Fibroblast of gingiva (primary cell): ENCODE measurements around the gene TIAM1.
A peak's percentile ranks its signal among the peaks of the same experiment; 100 is the strongest.

Source experiments
- DNase-seq: peaks from one replicate; pipeline ENCODE4 v3.0.0-alpha.2; 2011; ENCODE audit warnings: low read depth

TIAM1 gene

DNA sequence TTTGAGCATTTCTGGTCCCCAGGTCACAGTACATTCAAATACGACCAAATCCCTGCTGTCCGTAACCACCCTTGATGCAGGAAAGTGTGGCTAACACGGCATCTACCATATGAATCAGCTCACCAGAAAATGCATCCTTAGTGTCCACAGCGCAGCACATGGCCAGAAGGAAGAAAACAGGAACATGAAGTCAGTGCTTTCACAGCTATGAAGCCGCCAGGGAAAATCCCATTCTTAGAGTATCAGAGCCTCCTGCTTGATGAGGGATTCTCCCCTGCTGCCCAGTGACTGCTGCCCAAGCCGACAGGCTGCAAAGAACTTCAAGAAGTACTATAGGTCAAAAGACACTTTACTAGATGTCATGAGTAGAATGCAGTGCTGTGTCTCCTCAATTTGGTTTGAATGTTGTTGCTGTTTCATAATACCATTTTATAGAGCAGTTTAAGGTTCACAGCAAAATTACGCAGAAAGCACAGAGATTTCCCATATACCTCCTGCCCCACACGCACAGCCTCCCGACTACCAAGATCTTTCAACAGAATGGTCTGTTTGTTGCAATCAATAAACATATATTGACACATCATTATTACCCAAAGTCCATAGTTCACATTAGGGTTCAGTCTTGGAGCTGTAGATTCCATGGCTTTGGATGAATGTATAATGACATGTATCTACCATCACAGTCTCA, 14.5 kb downstream of the TIAM1 start:
- no peak for DNase-seq

DNA sequence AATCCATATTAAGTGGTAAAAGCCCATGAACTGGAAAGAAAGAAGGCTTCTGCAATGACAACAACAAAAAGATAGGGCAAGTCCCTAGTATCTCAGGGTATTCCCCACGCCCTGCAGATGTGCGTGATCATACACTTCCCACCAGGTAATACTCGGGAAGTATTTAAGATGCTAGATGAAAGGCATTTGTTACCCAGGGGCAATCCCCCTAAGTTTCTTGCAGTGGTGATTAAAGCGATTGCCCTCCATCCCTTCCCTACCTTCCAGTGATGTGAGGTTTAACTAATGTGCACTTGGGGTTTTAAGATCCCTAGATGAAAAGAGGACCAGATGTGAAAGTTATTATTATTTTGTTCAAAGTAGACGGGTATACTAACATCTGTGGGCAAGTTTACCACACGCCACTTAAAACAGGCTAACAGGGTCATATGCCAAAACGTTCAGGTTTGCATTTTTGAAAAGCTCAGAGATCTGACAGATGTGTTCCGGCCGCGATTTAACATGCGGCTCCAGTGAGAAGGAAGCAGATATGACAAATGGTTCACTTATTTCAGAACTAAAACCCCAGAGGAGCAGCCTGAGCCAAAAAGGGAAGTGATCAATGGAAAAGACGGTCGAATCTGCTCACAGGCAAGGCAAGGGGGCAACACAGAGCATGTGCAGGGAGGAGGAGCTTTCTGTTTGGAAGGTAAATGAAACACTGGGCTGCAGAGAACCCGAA, 17.4 kb downstream of the TIAM1 start:
- DNase-seq, result no peak

DNA sequence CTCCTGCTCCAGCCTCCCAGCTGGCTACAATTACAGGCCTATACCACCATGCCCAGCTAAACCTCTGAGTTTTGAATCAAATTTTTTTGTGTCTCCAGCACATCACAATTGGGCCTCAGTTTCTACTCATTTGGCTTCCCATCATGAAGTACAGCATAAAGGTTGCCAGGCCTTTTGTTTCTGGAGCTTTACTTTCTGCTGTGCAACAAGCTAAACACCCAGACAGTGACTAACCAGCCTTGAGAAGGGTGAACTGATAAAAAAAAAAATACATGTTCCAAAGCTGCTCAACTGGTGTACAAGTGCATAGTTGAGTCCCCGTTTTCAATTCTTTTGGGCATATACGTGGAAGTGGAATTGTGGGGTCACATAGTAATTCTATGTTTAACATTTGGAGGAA, 25.1 kb downstream of the TIAM1 start:
- no peak for DNase-seq

DNA sequence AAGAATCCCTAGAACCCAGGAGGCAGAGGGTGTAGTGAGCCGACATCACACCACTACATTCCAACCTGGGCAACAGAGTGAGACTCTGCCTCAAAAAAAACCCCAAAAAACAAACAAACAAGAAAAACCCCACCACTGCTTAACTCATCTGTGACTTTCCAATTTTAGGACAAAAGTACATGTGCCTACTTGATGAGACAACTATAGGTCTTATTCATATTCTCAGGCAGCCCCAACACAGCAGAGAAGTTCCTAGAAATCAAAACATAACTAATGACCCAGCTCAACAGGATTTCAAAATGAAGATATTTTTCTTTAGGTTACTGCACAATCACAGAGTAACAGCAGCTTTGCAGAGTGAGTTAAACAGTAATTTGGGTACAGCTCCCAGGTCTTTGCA, 26.4 kb downstream of the TIAM1 start:
- no peak for DNase-seq

DNA sequence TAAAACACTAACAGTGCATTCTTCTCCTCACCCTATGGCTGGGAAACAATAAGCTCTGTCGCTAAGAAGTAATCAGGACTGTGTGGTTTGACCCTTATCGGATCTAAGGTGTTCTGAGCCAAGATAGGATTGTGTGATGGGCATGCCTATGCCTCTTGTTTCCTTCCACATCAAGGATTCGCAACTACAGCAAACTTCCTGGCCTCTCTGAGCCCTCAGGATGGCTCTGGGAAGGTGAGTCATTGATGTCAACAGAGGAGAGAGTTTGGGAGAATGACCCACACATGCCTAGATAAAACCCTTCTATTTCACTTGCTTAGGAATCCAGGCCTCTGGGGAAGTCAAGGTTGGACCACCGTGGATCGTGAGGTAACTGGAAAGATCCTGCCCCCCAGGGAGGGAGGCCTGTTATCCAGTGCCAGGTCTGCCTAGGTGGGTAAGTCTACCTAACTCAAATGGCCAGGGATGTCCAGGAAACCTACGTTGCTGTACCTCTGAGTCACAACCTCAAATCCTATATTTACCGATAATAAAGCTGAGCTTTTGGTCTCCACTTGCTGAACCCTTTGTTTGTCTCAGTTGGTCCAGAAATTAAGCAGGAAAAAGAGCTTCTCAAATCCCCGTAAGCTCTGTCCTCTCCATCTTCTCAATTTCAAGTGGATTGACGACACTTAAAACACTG, 27.4 kb downstream of the TIAM1 start:
- no peak for DNase-seq

DNA sequence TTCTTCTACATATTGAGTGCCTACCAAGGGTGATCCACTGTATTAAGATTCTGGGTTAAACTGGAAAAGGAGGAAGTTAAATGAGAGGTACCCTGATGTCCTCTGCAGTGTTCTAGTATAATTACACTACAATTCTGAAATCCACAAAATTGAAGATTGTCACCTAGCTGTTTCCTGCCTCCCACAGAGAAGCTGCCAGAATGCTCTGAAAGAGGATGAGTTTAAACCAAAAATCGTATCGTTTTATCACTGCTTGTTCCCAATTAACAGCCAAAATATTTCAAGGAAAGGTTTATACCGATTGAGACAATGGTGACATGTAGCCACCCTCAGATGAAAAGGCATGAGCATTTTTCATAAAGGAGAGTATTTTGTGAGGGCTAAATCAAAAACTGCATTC, 28.0 kb downstream of the TIAM1 start:
- no peak for DNase-seq

DNA sequence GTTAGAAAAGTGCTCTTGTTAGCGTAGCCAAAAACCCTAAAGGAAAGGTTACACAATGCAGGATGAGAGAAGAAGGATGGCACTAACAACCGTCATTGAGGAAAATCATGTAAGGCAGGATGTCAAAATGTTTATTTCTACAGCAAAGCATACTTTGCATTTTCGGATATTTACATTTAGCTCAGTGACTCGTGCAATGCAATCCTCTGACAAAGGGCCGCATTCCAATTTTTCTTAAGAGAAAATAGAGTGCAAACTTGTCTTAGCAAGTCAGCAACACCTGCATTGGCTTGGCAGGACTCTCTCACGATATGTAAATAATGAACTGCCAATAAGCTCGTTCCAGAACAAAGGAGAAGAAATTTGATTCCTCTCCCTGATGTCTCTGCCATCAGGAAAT, 33.3 kb downstream of the TIAM1 start:
- DNase-seq, result peak; percentile 19

DNA sequence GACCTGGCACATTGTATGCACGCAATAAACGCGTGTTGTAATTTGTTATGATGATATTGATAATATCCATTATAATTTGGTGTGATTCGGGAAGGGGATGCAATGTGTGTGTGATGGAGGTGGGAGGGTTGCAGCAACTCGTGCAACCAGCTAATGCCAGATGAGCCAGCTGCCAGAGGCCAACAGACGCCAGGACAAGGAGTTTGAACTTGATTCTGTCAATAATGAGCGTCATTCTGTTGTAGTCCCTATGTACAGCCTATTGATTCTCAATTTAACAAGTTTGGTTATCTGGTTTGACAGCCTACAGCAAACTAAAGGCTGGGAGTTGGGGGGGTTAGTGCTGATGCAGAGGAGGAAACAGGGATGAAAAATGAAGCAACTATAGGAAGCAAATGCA, 35.5 kb downstream of the TIAM1 start:
- no peak for DNase-seq

DNA sequence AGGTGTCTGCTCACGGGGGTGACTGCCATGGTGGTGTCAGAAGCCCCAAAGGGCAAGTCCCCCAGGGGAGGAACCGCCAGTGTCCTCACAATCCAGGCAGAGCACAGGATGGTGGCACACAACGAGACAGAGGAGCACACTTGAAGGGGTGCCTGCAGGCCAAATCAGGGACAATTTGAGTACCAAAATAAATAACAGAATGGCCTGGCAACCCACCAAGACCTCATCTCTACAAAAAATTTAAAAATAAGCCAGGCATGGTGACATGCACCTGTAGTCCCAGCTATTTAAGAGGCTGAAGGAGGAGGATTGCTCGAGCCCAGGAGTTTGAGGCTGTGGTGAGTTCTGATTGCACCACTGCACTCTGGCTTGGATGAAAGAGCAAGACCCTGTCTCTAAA, 38.2 kb downstream of the TIAM1 start:
- DNase-seq, result no peak

DNA sequence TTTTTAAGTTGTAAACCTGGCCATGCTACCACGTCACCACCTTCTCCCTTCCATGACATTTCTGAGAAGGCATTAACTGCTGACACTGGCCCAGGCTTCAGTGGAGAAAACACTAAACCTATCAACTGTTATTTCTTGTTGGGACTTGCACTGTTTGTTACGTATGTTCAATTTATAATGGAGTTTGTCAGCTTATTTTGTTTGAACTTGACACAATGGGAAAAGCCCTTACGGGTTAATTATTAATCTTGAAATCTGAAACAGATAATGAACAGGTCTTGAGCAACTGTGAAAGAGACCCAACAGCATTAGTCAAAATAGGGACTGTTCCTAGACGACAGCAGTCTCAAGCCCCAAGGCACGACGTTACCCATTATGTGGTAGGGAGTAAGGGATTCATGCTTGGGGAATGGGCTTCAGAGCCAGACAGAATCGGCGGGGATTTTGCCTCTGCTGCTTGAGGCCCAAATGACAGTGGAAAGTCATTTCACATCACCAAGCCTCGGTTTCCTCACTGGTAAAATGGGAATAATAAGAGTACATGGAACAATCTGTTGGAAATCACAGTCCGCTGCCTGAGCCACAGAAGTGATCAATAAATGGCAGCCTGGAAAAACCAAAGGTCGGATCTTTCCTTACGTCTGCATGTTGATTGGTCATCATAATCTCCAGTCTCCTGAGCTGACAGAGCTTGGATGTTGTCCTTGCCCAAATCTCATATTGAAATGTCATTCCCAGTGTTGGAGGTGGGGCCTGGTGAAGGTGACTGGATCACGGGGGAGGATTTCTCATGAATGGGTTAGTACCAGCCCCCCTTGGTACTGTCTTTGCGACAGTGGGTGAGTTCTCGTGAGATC, 44.5 kb downstream of the TIAM1 start:
- no peak for DNase-seq

DNA sequence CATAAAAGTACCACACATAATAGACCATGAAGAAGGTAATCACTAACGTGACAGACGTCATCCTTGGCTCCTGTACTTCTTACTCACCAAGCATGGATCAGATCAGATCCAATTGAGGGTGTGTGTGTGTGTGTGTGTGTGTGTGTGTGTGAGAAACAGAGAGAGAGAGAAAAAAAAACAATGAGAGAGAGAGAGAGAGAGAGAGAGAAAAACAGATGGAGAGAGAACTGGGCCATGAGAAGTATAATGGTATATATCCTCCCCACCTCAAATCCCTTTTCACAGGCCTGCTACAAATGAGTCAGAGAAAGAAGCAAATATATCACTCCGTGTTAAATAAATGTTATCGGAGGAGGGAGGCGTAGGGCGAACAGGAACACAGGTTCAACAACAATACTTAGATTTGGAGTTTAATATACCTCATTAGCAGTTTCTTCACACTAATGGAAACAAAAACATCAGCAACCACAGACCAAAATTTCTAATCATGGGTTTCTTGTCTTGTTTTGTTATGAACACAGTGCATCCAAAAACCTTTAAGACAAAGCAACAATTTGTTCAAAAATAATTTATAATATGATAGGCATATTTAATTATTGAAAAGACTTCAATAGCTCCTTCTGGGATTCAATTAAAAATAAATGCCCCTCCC, 45.3 kb downstream of the TIAM1 start:
- no peak for DNase-seq

DNA sequence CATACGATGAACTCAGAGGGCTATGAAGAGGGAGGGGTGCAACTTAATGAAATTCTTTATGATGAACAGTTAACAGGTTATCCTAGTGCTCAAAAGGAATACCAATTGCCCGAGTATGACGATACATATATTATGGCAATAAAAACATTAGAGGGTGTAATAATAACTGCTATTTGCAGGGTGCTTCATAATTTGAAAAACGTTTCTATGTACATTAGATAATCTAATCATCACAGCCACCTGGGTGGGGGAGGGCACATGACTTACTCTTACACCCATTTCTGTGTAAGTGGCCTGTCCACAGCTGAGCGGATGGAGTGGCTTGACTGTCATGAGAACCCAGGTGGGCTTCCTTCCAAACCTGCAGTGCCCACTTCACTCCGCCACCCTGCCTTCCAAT, 46.3 kb downstream of the TIAM1 start:
- no peak for DNase-seq

DNA sequence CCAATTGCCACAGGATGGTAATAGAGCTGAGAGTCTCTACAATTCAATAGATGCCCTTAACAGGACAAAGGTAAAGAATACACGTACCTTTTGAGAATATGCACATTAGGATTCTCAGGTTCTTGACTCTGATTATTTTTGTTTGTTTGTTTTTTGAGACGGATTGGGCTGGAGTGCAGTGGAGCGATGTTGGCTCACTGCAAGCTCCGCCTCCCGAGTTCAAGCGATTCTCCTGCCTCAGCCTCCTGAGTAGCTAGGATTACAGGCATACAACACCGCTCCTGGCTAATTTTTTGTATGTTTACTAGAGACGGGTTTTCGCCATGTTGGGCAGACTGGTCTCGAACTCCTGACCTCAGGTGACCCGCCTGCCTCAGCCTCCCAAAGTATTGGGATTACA, 48.4 kb downstream of the TIAM1 start:
- DNase-seq, result no peak

DNA sequence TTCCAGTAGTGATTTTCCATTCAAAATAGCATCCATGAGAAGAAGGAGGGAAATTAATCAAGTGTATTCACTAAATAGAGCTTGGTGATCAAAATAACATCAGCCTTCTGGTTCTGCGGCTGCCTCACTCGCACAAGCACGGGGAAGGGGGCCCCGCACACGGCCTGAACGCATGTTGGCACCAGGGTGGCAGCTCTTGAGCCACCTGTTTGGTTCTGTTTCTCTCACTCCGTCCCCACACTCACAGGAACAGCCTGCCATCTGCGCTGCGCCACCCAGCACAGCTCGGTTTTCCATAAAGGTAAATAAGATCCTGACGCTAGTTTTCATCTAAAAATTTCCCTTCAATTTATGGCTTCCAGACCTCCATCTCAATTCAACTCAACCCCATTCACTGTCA, 49.4 kb downstream of the TIAM1 start:
- DNase-seq, result no peak

DNA sequence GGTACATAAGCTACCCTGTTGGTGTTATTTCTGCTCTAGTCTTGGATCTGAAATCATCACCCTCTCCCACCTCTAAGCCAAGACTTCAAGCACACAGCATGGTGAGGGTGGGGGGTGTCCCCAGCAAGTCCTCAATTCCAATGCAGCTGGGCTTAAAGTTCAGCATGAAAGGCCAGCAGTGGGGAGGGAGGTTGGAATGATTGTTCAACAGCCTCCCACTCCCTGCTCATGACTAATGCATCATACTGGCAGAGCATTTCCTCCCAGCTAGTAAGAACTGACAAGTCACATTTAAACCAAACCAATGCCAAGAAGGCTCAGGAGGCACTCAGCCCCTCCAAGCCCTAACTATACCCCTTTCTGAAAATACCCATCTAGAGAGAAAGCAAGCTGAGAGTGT, 50.1 kb downstream of the TIAM1 start:
- DNase-seq, result peak; percentile 66

DNA sequence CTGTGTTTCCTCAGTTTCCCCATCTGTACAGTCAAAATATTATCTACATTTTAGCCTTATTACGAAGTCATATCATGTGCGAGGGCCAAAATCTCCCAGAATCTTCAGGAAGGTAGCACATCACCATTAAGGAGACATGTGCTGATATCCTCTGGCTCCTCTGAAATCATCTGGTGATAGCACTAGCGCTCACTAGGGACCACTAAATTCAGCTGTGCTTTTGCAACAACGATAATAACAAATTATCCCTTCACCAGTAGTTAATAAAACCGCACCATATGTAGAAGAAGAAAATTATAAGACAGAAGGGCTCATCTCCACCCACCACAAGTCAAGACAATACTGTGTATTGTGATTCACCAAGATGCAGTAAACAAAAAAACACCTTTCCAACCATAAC, 53.3 kb downstream of the TIAM1 start:
- no peak for DNase-seq

DNA sequence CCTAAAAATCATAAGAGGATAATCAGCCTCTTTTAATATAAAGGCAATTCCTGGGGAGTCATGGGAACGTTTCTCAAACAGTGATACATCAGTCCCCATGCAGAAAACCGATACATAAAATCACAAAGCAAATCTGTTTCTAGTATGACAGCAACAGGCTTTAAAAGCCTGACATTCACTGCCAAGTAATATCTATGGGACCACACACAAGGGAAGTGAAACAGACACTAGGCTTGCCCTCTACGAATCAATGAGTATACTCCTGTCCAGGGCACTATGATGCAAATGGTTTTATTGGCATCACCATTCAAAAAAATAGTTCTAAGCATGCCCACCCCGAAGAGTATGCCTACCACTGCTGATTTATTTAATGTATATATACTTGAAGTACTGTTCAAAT, 54.4 kb downstream of the TIAM1 start:
- DNase-seq, result no peak

DNA sequence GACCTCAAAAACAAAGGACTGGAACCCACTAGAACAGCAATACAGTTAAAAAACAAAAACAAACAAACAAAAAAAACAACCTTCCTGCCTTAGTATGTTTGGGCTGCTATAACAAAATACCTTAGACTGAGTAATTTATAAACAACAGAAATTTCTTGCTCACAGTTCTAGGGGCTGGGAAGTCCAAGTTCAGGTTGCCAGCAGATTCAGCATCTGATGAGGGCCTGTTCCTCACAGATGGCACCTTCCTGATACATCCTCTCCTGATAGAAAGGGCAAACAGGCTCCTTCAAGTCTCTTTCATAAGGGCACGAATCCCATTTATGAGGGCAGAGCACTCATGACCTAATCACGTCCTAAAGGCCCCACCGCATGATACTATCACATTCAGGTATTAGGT, 55.9 kb downstream of the TIAM1 start:
- DNase-seq, result no peak

DNA sequence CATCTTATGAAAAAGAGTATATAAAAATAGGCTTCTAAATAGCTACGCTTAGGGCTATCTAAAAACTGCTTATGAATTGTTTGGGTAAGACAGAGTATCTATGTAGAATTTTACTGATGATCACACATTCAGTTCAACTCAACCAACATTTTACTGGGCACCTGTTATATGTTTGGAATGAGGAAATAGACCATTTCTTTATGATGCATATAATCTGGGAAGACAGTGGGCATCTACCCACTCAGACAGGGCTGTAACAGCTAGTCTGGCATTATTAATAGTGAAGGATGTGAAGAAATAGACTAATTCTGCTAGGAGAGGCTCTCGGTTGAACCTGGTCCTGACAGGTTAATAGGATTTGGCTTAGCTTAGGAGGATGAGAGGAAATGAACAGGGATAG, 56.9 kb downstream of the TIAM1 start:
- DNase-seq, result no peak

DNA sequence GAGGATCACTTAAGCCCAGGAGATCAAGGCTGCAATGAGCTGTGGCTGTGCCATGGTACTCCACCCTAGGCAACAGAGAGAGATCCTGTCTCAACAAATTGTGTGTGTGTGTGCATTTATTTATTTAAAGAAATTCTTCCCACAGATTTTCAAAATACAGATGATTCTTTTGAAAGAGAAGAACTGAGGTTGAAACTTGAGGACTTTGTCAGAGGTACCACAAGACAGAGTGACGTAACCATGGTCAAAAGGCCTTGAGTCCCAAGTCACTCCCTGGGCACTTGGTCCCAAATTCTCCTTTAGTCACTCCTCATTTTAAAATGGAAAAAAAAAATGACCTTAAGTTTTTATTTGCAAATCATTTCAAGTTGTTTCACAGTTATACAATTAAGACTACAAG, 57.4 kb downstream of the TIAM1 start:
- no peak for DNase-seq

DNA sequence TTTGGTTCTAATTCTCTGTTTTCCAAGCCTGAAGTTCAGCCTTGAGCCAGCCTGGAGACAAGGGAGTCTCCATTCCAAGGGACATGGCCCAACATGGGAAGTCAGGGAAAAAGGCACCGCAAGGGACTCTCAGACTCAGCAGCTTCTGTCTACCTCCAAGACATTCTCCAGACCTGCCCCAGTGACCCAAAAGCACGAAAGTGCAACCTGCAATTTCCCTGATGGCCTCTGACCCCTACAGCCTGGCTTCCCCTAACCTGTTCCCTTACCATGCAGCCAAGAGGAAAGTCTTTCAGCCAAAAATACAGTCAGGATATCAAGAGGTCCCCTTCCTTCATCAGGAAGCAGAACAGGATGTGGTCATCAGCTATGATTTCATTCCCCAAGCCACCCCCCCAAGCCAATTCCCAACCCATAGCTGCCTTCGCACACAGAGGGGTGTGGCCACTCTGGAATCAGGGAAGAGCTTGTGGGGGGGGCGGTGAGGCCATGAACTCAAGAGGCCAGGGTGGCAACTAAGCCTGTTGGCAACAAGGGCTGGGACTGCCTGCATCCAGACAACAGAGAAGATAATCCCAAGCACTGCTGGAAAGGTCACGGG, 59.2 kb downstream of the TIAM1 start:
- DNase-seq, result no peak

DNA sequence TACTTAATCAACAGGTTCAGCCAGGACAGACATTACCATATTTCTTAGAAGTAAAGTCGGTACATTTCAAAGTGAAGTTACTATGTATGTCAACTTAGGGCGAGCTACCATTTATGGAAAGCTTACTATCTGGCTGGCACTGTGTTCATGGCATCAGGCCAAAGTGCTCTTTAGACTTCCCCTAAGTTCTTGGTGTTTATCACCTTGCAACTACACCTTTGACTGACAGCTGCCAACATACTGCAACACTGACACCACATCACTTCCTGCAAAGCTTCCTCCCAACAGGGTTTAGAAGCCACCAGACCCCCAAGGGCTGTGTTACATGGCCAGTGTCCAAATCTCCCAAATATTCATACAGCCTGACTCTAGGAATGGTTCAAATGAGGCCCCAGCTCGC, 61.0 kb downstream of the TIAM1 start:
- no peak for DNase-seq
